Endothelial cell (in vitro differentiated cells): ENCODE measurements around the gene MAP2K7. TPM values are rescaled to one million over a fixed set of nuclear protein-coding genes. Genes with fewer than 3 reads are reported as not detected.

ENCODE experiments used
- DNase-seq: peaks from one replicate; pipeline ENCODE4 v3.0.0; 2021; ENCODE audit warnings: low spot score
- H3K27ac Mint-ChIP-seq: one replicate; pipeline ENCODE4 v1.8.0; 2021; ENCODE audit warnings: mixed read lengths, inconsistent platforms; ENCODE audit not compliant: unreplicated experiment
- H3K27me3 Mint-ChIP-seq: one replicate; pipeline ENCODE4 v1.8.0; 2021; ENCODE audit warnings: mild to moderate bottlenecking, moderate library complexity, mixed read lengths, inconsistent platforms; ENCODE audit not compliant: unreplicated experiment
- H3K36me3 Mint-ChIP-seq: one replicate; pipeline ENCODE4 v1.8.0; 2021; ENCODE audit warnings: mild to moderate bottlenecking, low read depth, mixed read lengths, inconsistent platforms; ENCODE audit not compliant: unreplicated experiment
- H3K4me1 Mint-ChIP-seq: one replicate; pipeline ENCODE4 v1.8.0; 2021; ENCODE audit warnings: mild to moderate bottlenecking, mixed read lengths, inconsistent platforms; ENCODE audit not compliant: unreplicated experiment
- H3K4me3 Mint-ChIP-seq: one replicate; pipeline ENCODE4 v1.8.0; 2021; ENCODE audit warnings: mild to moderate bottlenecking, mixed read lengths, inconsistent platforms; ENCODE audit not compliant: unreplicated experiment
- H3K9me3 Mint-ChIP-seq: one replicate; pipeline ENCODE4 v1.8.0; 2021; ENCODE audit warnings: mixed read lengths, inconsistent platforms; ENCODE audit not compliant: unreplicated experiment
- CTCF ChIP-seq: fragments of 200-600 bp; sonication (generic); IDR thresholded peaks from one replicate; pipeline ENCODE4 v1.5.0; 2021; ENCODE audit warnings: antibody characterized with exemption; ENCODE audit not compliant: unreplicated experiment
- total RNA-seq: library from RNA; stranded (reverse); fragmentation: NEBNext Ultra II Directional; extraction: Animal tissue kit (Norgen Biotek cat#: 25700); gene quantifications from one replicate; pipeline ENCODE4 v1.2.1, GENCODE V29; 2021; ENCODE audit not compliant: unreplicated experiment

Gene MAP2K7
- total RNA-seq, 1 donor from 2014 or later = 31.1 TPM

- Mint-ChIP-seq H3K27me3 (peaks cover 22% of the 10 kb centered on the region), H3K4me1 (peaks cover 11% of the 10 kb centered on the region), H3K4me3 (peak overlapping the region; percentile 21), H3K36me3 (no peaks in the 10 kb centered on the region), H3K27ac (no peak overlapping the region), H3K9me3 (no peaks in the 10 kb centered on the region)
- peak; percentile 36 for TF ChIP-seq CTCF
- no peak for DNase-seq
Measured at GRCh38 chr19:7861619-7862412, 41.9 kb upstream of the MAP2K7 start.

GRCh38 chr19:7862413-7862951, 41.2 kb upstream of the MAP2K7 start:
- no peak for TF ChIP-seq CTCF
- no peak overlapping the region for H3K27ac Mint-ChIP-seq
- H3K27me3 Mint-ChIP-seq = peaks cover 23% of the 10 kb centered on the region
- H3K4me3 Mint-ChIP-seq = no peak overlapping the region
- H3K9me3 Mint-ChIP-seq = no peaks in the 10 kb centered on the region
- no peaks in the 10 kb centered on the region for H3K36me3 Mint-ChIP-seq
- peaks cover 11% of the 10 kb centered on the region for H3K4me1 Mint-ChIP-seq
- DNase-seq = peak; percentile 87

DNA sequence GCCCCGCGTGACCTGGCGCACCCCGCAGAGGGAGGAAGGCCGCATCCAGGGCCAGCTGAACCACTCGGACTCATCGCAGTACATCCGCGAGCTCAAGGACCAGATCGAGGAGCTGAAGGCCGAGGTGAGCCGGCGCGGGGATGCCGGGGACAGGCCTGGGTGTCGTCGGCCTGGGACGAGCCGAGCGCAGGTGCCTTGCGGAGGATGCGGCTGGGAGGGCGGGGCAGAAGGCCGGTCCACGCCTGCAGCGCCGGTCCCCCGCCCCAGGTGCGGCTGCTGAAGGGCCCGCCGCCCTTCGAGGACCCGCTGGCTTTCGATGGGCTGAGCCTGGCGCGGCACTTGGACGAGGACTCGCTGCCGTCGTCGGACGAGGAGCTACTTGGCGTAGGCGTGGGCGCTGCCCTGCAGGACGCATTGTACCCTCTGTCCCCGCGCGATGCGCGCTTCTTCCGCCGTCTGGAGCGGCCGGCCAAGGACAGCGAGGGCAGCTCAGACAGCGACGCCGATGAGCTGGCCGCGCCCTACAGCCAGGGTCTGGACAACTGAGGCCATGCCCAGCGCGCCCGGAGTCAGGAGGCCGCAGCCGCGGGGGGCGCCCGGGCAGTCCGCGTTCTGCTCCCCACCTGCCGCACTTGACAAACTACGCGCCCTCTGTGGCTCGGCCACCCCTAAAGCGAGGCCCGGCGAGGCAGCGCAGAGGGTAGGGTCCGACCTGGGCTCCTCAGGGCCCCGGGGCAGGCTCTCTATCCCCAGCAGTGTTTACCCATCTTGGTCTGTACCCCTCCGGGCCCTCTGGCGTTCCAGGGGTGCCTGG, 40.3 kb upstream of the MAP2K7 start:
- DNase-seq = no peak
- Mint-ChIP-seq H3K27me3 (peaks cover 22% of the 10 kb centered on the region), H3K36me3 (no peaks in the 10 kb centered on the region), H3K9me3 (no peaks in the 10 kb centered on the region), H3K27ac (no peak overlapping the region), H3K4me1 (peaks cover 9% of the 10 kb centered on the region), H3K4me3 (no peak overlapping the region)
- no peak for TF ChIP-seq CTCF

GRCh38 chr19:7863971-7864689, 39.5 kb upstream of the MAP2K7 start:
- no peak for DNase-seq
- no peak for TF ChIP-seq CTCF
- no peak overlapping the region for H3K4me3 Mint-ChIP-seq
- no peaks in the 10 kb centered on the region for H3K9me3 Mint-ChIP-seq
- peaks cover 23% of the 10 kb centered on the region for H3K27me3 Mint-ChIP-seq
- H3K4me1 Mint-ChIP-seq = peaks cover 8% of the 10 kb centered on the region
- no peaks in the 10 kb centered on the region for H3K36me3 Mint-ChIP-seq
- no peak overlapping the region for H3K27ac Mint-ChIP-seq
